ENCODE results near the gene SMIM15.
"Not testable (repeated sequence)": the region's sequence is repeated elsewhere in the genome, so short reads cannot be mapped to it uniquely, and the experiment has no call there.

The SMIM15 gene, protein sequence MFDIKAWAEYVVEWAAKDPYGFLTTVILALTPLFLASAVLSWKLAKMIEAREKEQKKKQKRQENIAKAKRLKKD

DNA sequence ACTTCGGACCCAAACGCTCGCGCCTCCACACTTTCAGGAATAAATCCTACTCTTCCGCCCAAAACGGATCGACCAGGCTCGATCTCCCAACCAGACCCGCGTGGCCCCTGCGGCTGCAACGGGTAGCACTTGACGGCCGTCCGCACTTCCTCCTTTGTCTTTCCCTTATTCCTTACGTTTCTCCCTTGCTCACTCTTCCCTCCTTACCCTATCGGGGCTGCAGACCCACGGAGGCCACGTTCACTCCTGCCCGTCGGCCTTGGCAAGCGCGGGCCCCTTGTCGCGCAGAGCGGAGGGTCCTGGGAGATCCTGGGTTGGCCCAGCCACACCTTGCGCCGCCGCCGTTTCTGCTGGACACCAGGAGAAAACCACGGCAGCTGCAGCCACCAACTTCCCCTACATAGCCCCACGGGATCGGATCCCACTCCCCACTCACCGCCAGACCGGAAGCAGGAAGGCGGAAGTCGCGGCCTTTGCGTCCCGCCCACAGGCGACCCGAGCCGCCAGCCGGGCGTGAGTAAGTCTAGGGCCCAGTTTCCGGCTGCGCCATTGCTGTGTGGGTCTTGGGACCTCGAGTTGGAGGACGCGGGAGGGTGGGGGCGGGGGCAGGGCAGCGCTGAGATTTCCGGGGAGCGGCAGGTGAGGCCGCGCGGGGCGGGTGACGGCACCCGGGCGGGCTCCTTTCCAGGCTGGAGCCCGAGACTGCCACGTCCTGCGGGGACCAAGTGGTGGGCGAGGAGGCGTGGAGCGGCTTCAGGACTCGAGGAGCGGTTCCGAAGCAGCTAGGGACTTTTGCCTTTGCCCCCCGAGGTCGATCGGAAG, at the start of gene SMIM15:
TSS of gene SMIM15 (minus strand) at position 459 of the 822 bp plus-strand sequence. CDS start 2,297 bp downstream, outside the sequence.
- peak; percentile 91 for DNase-seq (ENCODE audit: low read depth)

DNA sequence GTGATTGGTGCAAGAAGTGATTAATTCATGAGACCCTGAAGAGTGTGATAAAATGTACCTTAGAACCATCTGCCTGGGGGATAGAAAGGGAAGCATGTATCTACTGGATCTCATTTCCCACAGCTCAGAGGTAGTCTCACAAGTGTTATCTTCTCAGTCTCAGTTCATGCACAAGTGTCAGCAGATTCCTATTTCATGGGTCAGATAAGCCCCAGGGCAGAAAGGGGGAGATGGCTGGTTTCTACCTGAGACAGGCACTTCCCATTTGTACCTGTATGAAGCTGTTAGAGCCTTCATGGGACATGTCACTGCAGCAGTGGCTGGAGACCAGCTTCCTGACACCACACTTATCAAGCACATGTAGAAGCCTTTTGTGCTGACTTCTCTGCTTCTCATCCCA, 45.6 kb upstream of the SMIM15 start:
- no peak for DNase-seq (ENCODE audit: low read depth)

DNA sequence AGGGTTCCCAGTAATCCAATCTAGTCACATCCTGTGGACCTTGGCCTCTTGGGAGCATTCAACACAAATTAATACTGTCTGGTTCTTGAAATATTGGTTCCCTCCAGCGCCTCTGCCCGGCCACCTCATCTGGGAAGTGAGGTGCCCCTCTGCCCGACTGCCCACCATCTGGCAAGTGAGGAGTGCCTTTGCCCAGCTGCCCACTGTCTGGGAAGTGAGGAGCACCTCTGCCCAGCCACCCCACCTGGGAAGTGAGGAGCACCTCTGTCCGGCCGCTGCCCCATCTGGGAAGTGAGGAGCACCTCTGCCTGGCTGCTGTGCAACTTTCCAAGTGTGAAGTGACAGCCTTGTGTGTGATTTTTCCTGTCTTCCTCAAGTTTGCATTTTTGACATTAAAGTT, 42.7 kb upstream of the SMIM15 start:
- DNase-seq (ENCODE audit: low read depth): no peak

DNA sequence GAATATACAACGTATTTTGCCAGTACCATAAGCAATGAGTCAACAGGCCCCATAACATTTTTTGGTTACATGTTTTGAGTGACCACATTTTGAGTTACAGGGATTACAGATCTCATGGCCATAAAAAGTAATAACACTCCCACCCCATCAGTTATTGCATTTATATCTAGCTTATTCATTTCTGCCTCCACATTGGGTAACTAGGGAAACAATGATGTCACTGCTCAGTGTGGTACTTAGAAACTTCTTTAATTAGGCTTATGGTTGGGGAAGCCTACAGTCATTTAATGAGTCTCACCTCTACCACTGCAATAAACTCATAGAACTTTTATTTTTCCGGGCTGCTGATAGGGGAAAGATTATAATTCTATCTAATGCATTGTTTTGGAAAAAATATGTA, 39.9 kb upstream of the SMIM15 start:
- peak; percentile 66 for DNase-seq (ENCODE audit: low read depth)

DNA sequence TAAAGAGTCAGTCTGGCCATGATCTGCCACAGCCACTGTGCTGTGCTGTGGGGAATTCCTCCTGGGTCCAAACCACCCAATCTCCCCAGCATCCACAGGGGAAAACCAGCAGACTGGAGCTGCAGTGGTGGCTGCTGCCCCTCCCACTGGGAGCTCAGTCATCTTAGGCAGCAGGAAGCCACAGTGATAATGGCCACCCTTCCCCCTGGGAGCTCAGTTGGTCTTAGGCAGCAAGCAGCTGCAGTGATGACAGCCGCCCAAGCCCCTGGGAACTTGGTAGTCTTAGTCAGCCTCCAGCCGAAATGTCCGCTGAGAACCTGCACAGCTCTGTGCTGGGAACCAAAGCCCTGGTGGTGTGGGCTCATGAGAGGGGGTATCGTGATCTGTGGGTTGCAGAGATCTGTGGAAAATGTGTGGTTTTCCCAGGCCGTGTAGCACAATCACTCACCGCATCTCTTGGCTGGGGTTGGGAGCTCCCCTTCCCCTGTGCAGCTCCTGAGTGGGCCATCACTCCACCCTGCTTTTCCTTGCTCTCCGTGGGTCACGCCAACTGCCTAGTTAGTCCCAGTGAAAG, 38.4 kb upstream of the SMIM15 start:
- DNase-seq (ENCODE audit: low read depth): peak; percentile 20

DNA sequence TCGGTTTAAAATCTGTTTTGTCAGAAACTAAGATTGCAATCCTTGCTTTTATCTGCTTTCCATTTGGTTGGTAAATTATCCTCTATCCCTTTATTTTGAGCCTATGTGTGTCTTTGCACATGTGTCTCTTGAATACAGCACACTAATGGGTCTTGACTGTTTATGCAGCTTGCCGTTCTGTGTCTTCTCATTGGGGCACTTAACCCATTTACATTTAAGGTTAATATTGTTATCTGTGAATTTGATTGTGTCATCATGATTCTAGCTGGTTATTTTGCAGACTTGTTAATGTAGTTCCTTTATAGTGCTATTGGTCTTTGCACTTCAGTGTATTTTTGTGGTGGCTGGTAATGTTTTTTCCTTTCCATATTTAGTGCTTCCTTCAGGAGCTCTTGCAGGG, 36.3 kb upstream of the SMIM15 start:
- DNase-seq (ENCODE audit: low read depth): no peak

DNA sequence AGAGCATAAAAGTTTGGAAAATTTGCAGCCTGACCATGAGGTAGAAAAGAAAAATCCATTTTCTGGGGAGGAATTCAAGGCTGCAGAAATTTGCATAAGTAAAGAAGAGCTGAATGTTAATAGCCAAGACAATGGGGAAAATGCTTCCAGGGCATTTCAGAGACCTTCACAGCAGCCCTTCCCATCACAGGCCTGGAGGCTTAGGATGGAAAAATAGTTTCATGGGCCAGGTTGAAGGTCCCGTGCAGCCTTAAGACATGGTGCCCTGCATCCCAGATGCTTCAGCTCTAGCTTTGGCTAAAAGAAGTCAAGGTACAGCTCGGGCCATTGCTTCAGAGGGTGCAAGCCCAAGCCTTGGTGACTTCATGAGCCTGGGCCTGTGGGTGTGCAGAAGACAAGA, 25.6 kb upstream of the SMIM15 start:
- not testable (repeated sequence) for DNase-seq (ENCODE audit: low read depth)

DNA sequence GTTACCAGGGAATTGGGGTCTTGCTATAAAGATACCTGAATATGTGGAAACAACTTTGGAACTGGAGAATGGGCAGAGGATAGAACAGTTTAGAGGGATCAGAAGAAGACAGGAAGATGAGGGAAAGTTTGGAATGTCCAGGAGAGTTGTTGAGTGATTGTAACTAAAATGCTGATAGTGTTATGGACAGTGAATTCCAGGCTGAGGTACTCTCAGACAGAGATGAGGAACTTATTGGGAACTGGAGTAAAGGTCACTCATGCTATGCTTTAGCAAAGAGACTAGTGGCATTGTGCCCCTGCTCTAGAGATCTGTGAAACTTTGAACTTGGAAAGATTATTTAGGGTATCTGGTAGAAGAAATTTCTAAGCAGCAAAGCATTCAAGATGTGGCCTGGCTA, 25.1 kb upstream of the SMIM15 start:
- DNase-seq (ENCODE audit: low read depth): not testable (repeated sequence)

DNA sequence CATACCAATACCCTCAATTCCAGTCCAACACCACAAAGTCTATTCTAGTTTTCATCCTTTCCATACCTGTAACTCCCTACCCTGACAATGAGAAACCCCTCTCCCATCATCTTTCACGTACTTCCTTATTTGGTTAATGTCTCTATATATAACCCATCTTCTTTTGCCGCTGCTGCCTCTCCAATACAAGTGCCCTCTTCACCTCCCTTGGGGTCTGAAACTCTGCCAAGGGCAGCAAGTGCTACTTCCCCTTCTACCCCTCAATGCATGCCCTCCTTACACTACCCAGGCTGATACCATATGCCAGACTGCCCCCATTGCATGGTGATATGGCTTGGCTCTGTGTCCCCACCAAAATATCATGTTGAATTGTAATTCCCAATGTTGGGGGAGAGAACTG, 24.4 kb upstream of the SMIM15 start:
- DNase-seq (ENCODE audit: low read depth): no peak

DNA sequence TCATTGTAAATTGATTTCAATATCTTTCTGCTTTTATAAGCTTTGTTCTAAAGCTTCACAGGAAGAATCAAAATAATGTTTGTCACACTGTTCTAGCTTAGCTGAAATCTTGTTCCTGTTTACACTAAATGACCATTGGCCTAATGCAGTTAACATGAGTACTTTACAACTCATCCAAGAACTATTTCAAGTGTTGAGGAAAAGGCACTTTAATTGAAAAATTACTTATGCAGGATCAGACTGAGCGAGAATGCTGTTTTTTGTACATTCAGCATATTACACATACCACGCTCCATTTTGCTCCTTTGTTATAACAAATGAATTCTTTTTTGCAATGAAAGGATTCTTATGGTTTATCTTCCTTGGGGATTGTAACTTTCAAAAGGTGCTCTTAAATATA, 22.4 kb upstream of the SMIM15 start:
- peak; percentile 60 for DNase-seq (ENCODE audit: low read depth)

DNA sequence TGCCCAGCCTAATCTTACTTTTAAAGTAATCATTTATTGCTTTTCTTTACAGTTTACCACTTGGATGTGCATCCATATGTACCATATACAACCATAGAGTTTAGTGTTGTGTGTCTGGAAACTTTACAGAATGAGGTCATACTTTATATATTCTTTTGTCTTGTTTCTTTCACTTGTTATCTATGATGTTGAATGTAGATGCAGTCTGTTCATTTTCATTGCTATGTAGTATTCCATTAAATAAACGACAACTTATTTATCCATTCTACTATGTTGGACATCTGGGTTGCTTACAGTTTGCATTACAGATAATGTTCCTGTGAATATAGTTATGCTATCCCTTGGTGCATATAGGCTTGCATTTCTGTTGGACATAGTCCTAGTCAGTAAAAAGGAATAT, 21.3 kb upstream of the SMIM15 start:
- no peak for DNase-seq (ENCODE audit: low read depth)

DNA sequence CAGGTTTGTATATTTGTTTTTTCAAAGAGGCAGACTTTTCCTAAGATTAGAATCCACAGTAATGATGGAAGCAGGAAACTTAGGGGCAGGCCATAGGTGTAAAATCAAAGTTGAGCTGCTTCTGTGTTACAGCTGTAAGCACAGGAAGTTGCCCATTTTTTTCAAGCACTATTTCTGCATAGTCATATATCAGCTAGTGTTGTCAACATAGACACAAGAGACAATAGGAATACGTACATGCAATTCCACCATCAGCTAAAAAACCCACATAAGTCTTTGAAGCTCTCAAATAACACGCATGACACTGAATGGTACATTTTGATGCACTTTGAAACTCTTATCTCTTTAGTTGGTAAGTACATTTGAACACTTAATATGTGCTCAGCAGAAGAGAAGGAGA, 20.2 kb upstream of the SMIM15 start:
- no peak for DNase-seq (ENCODE audit: low read depth)

DNA sequence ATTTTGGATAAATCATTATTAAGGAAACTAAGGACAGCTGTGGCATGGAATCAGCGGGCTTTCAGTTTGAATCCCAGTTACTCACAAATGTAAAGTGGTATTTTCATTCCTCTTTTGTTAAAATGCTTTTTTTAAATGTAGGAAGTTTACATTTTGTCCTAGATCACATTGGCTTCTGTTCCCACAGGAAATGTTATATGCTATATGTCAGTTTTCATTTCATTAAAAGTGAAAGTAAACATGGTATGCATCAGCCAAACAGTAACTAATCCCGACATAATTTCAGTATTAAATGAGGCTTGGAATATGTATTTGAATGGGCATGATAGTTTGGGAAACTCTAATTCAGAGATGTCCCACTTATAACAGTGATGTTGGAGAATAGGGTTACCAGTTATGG, 18.6 kb upstream of the SMIM15 start:
- no peak for DNase-seq (ENCODE audit: low read depth)

DNA sequence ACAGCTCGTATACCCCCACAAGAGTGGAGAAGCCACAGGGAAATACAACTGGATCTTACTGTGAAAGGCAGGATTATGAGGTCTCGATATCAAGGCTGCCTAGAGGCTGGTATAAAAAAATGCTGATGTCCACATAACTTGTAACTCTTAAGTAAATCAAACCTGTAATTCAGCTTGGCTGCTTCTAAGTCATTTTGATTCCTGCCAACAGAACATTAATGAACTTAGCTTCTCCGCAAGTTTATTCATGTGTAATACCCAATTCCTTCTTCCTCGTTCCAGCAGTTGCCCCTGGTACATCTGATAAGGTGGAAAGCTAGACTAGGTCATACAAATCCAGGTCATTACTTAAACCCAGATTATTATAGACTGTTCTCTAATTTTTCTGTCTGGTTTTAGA, 16.4 kb upstream of the SMIM15 start:
- DNase-seq (ENCODE audit: low read depth): no peak

DNA sequence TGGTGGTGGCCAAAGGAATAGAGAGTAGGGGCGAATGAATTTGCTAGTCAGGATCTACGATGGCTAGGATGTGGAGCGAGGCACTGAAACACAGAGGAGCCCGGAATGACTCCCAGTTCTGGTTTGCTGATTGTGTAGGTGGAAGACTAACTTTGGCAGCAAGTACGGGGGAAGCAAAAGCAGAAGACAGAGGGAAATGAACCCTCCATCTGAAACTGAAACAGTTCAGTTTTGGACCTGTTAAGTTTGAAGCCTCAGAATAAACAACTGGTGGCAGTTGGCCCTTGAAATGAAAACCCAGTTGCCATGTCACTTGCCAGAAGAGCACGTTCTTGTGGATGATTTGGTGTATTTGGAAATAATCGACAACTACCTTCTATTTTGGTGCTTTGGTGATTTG, 15.4 kb upstream of the SMIM15 start:
- no peak for DNase-seq (ENCODE audit: low read depth)

DNA sequence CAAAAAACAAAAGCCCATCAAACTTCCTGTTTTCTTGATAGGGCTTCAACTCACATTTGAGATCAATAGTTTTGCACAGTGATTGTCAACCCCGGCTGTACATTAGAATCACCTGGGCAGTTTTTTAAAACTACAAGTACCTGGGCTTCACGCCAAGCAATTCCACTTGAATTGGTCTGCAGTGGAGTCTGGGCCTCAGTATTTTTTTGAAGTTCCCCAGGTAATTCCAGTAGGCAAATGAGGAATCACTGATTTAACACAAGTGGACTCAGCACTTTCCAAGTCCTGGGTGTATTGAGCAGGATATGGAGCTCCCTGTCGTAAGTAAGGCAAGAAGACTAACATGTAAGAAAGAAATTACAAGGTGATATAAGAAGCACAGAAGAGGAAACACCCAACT, 14.8 kb upstream of the SMIM15 start:
- DNase-seq (ENCODE audit: low read depth): no peak

DNA sequence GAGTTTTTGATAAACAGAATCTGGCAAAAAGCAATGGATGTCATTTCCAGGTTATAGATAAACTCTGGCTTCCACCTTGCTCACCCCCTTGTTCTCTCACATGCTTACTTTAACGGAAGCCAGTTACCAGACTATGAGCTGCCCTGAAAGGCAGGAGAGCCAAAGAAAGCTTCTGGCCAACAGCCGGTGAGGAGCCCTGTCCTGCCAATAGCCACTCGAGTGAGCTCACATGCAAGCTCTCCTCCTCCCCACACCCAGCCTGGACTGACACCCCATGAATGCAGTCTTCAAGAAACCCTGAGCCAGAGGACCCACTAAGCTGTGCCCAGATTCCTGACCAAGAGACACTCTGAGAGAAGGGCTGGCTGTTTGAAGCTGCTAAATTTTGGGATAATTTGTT, 14.4 kb upstream of the SMIM15 start:
- DNase-seq (ENCODE audit: low read depth): no peak

DNA sequence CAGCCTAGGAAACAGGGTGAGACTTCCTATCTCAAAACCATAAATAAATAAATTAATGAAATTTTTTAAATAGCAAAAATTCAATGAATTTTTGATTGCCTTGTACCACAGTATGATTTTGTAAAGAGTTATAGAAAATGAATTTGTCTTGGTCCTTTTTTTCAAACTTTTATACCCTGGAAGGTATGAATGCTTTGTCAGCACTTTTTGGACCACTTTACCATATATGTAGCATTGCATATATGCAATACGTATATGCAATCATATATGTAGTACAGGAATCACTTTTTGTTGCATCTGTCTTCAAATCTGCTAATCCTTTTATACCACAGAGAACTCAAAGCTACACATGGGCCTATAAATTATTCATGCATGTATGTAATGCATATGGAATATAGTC, 9.2 kb upstream of the SMIM15 start:
- no peak for DNase-seq (ENCODE audit: low read depth)

DNA sequence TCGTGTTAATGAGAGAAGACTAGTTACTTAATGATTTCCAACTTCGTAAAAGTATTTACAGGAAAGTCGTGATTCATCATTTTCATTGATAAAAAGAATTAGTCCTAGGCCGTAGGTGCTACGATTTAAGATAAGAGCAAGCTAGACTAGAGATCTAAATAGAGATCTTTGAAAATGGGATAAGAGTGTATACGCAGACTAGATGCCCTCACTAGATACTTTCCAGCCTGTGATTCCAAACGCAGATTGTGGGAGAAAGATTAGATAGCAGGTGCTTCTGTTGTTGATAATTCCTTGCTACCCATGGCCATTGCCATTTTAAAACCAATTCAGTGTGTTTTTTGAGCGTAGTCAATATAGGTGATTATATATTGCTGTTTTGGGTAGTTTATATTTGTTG, 6.7 kb upstream of the SMIM15 start:
- DNase-seq (ENCODE audit: low read depth): no peak

DNA sequence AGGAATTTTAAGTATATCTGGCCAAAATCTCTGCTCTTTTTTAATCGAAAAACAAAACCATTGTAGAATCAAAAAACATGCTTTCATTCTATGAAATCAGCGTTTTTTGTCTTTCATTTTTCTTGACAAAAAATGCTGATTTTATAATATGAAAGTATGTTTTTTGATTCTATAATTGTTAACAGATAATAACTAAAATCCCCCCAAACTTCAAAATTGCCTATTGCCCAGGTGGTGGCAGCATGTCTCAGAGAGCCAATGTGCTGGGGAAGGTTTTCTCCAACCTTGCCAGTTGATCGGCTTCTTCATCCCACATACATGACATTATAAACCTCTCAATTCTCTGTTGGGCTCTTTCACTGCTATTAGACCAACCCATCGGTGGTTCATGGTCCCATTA, 5.1 kb upstream of the SMIM15 start:
- DNase-seq (ENCODE audit: low read depth): peak; percentile 55

DNA sequence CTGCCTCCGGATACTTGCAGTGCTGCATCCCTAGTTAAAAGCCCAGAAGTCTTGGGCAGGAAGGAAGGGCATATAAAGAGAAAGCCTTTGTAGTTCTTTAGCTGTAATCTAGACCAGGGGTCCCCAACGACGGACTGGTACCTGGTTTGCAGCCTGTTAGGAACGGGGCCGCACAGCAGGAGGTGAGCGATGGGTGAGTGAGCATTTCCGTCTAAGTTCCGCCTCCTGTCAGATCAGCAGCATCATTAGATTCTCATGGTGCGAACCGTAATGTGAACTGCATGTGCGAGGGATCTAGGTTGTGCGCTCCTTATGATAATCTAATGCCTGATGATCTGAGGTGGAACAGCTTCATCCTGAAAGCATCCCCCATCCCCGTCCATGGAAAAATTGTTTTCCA, 1.6 kb upstream of the SMIM15 start:
- no peak for DNase-seq (ENCODE audit: low read depth)

DNA sequence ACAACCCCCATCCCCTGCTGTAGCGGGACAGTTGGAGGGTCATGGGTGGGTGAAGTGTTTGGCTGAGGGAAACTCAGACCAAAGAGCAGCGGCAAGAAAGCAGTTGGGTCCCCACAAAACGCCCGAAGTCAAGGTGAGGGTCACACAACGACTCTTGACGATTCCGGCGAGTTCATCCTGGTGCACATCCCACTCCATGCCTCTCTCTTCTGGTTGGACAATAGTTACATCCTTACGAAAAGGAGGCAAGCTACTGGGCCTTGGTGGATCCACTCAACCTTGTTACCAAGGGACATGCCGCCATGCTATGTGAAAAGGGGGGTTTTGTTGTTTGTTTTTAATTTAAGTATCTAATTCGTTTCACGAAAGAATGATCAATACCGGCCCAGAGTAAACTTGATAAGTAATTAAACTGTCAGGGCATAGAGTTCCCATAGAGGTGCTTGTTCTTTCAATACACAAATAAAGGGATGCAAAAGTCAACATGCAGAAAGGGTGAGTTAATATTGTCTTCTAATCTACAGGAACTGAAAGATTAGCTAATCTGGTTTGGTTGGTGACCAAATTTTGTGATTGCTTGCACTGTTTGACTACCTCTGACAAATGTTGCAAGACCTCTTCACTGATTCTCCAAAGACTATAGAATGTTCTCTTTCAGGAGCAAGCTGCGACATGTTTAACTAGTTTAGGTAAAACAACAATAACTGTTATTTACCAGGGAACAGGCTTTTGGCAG, 732 bp upstream of the SMIM15 start:
- peak; percentile 52 for DNase-seq (ENCODE audit: low read depth)

DNA sequence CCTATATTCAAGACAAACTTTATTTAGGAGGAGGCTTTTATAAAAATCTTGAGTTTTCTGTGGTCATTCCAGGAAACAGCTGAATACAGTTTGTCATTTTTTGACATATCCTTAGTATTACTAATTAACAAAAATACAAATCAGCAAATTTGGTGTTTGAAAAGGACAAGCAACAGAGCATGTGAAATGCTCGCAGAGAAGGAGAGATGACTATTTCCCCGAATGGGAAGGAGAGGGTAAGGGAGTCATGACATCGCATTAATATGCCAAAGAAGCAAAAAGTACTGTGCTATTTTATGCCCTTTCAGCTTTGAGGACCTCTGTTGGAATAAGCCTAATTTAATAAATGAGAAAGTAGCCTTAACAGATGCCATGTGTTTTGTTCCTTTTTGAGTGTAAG, 1.8 kb downstream of the SMIM15 start:
- DNase-seq (ENCODE audit: low read depth): no peak

Data from EH (cell line).